GM03348 (cell line): ENCODE data around the gene TTLL11.

Experiments used
- DNase-seq: peaks from one replicate; pipeline ENCODE4 v3.0.0; 2012; ENCODE audit warnings: low spot score

TTLL11 gene

GRCh38 chr9:121772600-121773285 lies 320.4 kb downstream of the TTLL11 start:
- no peak for DNase-seq
